Stimulated activated CD8-positive, alpha-beta memory T cell treated with anti-CD3 and anti-CD28 coated beads, Interleukin-7, amount 100 ng/mL, for 48 hours (primary cell): ENCODE results near the gene XPO1.

Experiments
- DNase-seq, 2 donors: peaks; one replicate each; pipeline ENCODE4 v3.0.0-alpha.2; 2020; ENCODE audit warnings: low read depth in 1 of 2; ENCODE audit errors: extremely low read depth in 1 of 2

Gene XPO1

DNA sequence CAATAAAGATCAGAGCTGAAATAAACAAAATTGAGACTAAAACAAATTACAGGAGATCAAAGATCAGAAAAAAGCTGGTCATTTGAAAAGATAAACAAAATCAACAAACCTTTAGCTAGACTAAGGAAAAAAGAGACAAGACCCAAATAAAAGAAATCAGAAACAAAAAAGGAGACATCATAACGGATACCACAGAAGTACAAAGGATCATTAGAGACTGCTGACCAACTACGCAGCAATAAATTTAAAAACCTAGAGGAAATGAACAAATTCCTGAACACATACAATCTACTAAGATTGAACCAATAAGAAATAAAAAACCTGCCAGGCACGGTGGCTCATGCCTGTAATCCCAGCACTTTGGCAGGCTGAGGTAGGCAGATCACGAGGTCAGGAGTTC lies 101.0 kb downstream of the XPO1 start:
- DNase-seq, result no peak

DNA sequence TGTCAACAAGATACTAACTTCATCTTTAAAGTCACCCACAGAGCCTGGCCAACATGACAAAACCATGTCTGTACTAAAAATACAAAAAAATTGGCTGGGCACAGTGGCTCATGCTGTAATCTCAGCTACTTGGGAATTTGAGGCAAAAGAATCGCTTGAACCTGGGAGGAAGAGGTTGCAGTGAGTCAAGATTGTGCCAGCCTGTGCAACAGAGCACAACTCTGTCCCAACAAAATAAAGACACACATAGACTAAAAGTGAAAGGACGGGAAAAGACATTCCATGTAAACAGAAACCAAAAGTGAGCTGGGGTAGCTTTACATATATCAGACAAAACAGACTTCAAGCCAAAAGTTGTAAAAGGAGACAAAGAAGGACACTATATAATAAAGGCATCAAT lies 102.1 kb downstream of the XPO1 start:
- DNase-seq, result no peak

- no peak for DNase-seq
These were observed 102.9 kb downstream of the XPO1 start for GRCh38 chr2:61435291-61435690.

GRCh38 chr2:61434314-61434713 lies 103.8 kb downstream of the XPO1 start:
- no peak for DNase-seq

DNA sequence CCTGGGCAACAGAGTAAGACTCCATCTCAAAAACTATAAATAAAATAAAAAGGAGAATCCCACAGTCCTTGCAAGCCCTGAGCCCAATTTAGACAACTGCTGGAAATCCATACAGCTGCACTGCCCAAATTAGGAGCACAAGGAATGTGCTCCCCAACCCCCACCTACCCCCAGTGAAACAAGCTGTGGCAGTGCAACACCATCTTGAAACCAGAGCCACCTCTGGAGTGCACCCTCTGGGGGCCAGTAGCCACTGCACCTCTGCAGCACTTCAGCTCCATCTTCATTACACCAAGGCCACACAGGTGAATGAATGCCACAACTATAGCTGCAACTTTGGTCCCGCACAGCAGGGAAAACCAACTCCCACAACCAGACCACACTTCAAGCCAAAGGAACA lies 104.5 kb downstream of the XPO1 start:
- DNase-seq, result no peak

DNA sequence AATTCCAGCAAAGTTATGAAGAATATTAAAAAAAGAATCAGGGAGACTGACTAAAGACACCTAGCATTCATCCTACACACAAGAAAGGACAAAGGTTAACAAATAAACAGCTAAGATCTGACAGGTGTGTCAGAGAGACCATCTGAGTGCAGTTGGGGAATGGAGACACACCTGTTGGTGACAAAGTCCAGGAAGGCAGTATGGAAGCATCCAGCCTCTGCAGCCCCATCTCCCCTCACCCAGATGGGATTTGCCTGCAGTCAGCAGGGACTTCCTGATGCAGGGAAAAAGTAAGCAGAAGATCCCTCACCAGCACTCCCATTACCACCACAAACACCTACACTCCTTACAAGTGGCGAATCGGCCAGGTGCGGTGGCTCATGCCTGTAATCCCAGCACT lies 105.2 kb downstream of the XPO1 start:
- DNase-seq, result no peak

DNA sequence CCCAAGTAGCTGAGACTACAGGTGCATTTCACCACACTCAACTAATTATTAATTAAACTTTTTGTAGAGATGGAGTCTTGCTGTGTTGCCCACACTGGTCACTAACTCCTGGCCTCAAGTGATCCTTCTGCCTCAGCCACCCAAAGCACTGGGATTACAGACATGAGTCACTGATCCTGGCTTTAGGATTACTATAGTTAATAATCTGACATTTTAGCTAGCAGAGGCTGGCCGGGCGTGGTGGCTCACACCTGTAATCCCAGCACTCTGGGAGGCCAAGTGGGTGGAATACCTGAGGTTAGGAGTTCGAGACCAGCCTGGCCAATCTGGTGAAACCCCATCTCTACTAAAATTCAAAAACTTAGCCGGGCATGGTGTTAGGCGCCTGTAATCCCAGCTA lies 106.8 kb downstream of the XPO1 start:
- DNase-seq, result no peak
